ENCODE results near the gene UBTD1.
A peak's percentile ranks its signal among the peaks of the same experiment; 100 is the strongest.
"Not testable (repeated sequence)": the region's sequence is repeated elsewhere in the genome, so short reads cannot be mapped to it uniquely, and the experiment has no call there.

The UBTD1 gene

GRCh38 chr10:97567891-97568290 lies 69.2 kb downstream of the UBTD1 start:
- no peak for DNase-seq

- DNase-seq = no peak
Observed at GRCh38 chr10:97570146-97570788, 71.5 kb downstream of the UBTD1 start.

- DNase-seq = peak; percentile 83
Observed at GRCh38 chr10:97570789-97571471, 72.2 kb downstream of the UBTD1 start.

GRCh38 chr10:97571622-97572021 lies 72.9 kb downstream of the UBTD1 start:
- no peak for DNase-seq

- DNase-seq = peak; percentile 68
Observed at GRCh38 chr10:97572214-97572989, 73.7 kb downstream of the UBTD1 start, which contains the start of gene ANKRD2. ANKRD2 (plus strand) TSS chr10:97572779; CDS start chr10:97572789, 10 bp downstream.

GRCh38 chr10:97573021-97573420 lies 74.3 kb downstream of the UBTD1 start:
- DNase-seq = no peak

GRCh38 chr10:97573672-97574071 lies 74.9 kb downstream of the UBTD1 start:
- no peak for DNase-seq

- peak; percentile 64 for DNase-seq
Observed at GRCh38 chr10:97574374-97575126, 75.8 kb downstream of the UBTD1 start.

- DNase-seq = no peak
Observed at GRCh38 chr10:97575127-97575668, 76.5 kb downstream of the UBTD1 start.

- not testable (repeated sequence) for DNase-seq
Observed at GRCh38 chr10:97576487-97576886, 77.8 kb downstream of the UBTD1 start.

GRCh38 chr10:97577701-97578100 lies 79.0 kb downstream of the UBTD1 start:
- DNase-seq = no peak

- no peak for DNase-seq
Observed at GRCh38 chr10:97578171-97578844, 79.6 kb downstream of the UBTD1 start.

GRCh38 chr10:97580421-97581367 lies 82.0 kb downstream of the UBTD1 start:
- DNase-seq = no peak

GRCh38 chr10:97582169-97582568 lies 83.4 kb downstream of the UBTD1 start:
- DNase-seq = no peak

- DNase-seq = no peak
Observed at GRCh38 chr10:97583476-97583875, 84.8 kb downstream of the UBTD1 start.

- DNase-seq = no peak
Observed at GRCh38 chr10:97584060-97584797, 85.5 kb downstream of the UBTD1 start, which contains the start of gene HOGA1. HOGA1 (plus strand) TSS chr10:97584389; CDS start chr10:97584704, 315 bp downstream.

- no peak for DNase-seq
Observed at GRCh38 chr10:97584798-97585438, 86.2 kb downstream of the UBTD1 start.

GRCh38 chr10:97585439-97585811 lies 86.7 kb downstream of the UBTD1 start:
- no peak for DNase-seq

- no peak for DNase-seq
Observed at GRCh38 chr10:97587183-97587582, 88.5 kb downstream of the UBTD1 start.

- no peak for DNase-seq
Observed at GRCh38 chr10:97589479-97589878, 90.8 kb downstream of the UBTD1 start, which contains the start of gene C10orf62. C10orf62 (plus strand) TSS chr10:97589721; CDS start chr10:97589898, 177 bp downstream.
